IPS DF 6.9 (cell line): ENCODE results near the gene SCGB1A1.

Source experiments
- DNase-seq: peaks from one replicate; pipeline ENCODE4 v3.0.0-alpha.2; 2013; ENCODE audit warnings: low read depth, low spot score
- H3K27ac ChIP-seq: one replicate; pipeline ENCODE4 v1.5.1; 2013; ENCODE audit warnings: low read length, control low read depth
- H3K27me3 ChIP-seq: 2 replicates; pipeline ENCODE4 v1.6.1; 2013; ENCODE audit warnings: mild to moderate bottlenecking, low read length; ENCODE audit not compliant: control insufficient read depth, insufficient read depth
- H3K36me3 ChIP-seq: 2 replicates; pipeline ENCODE4 v1.6.1; 2013; ENCODE audit warnings: low read length; ENCODE audit not compliant: control insufficient read depth, insufficient read depth
- H3K4me1 ChIP-seq: 2 replicates; pipeline ENCODE4 v1.6.1; 2013; ENCODE audit warnings: low read length; ENCODE audit not compliant: control insufficient read depth, insufficient read depth
- H3K4me3 ChIP-seq: 2 replicates; pipeline ENCODE4 v1.5.1; 2013; ENCODE audit warnings: mild to moderate bottlenecking, low read length
- H3K9me3 ChIP-seq: 2 replicates; pipeline ENCODE4 v1.6.1; 2013; ENCODE audit warnings: low read length, inconsistent platforms; ENCODE audit not compliant: control insufficient read depth, insufficient read depth
- WGBS: extraction: QIAGEN DNeasy Blood & Tissue Kit; methylation state at CpG from one replicate; pipeline ENCODE4 v1.1.7; 2013; ENCODE audit warnings: mixed read lengths, missing lambda C conversion rate; ENCODE audit not compliant: insufficient read length, insufficient coverage; 5-methylcytosine and 5-hydroxymethylcytosine counted together

Gene SCGB1A1

GRCh38 chr11:62435846-62436660, 17.2 kb downstream of the SCGB1A1 start:
- no peak for DNase-seq
- Histone ChIP-seq H3K27ac (no peak overlapping the region), H3K36me3 (no peaks in the 10 kb centered on the region), H3K27me3 (0 out of 2 replicates have a peak, but pooled peaks cover under 1% of the 10 kb centered on the region), H3K9me3 (no peaks in the 10 kb centered on the region), H3K4me3 (no peak overlapping the region), H3K4me1 (no peaks in the 10 kb centered on the region)
- no CpG with 5 or more reads among the region's 5 CpGs for WGBS

DNA sequence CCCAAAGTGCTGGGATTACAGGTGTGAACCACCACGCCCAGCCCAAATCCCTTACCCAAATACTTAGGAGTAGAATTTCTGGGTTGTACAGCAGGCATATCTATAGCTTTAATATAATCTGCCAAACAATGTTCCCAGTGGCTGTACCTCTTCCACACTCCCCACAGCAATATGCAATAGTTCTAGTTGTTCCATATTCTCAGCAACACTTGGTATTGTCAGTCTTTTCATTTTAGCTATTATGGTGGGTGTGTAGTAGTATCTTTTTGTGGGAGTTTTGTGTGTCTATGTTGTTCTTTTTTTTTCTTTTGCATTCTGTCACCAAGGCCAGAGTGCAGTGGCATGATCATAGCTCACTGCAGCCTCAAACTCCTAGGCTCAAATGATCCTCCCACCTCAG, 18.8 kb downstream of the SCGB1A1 start:
- H3K4me1 ChIP-seq: no peaks in the 10 kb centered on the region
- no peak overlapping the region for H3K4me3 ChIP-seq
- H3K9me3 ChIP-seq: no peaks in the 10 kb centered on the region
- no peaks in the 10 kb centered on the region for H3K36me3 ChIP-seq
- no peaks in the 10 kb centered on the region for H3K27me3 ChIP-seq
- no peak overlapping the region for H3K27ac ChIP-seq
- no CpG with 5 or more reads among the region's 1 CpG for WGBS
- DNase-seq: no peak

- no peaks in the 10 kb centered on the region for H3K36me3 ChIP-seq
- WGBS: no CpG with 5 or more reads among the region's 4 CpGs
- no peaks in the 10 kb centered on the region for H3K9me3 ChIP-seq
- no peaks in the 10 kb centered on the region for H3K4me1 ChIP-seq
- DNase-seq: no peak
- no peak overlapping the region for H3K27ac ChIP-seq
- H3K27me3 ChIP-seq: no peaks in the 10 kb centered on the region
- no peak overlapping the region for H3K4me3 ChIP-seq
These were observed 19.8 kb downstream of the SCGB1A1 start for GRCh38 chr11:62438641-62439040.

GRCh38 chr11:62439785-62440602, 21.2 kb downstream of the SCGB1A1 start:
- Histone ChIP-seq H3K4me3 (no peak overlapping the region), H3K4me1 (no peaks in the 10 kb centered on the region), H3K36me3 (no peaks in the 10 kb centered on the region), H3K9me3 (no peaks in the 10 kb centered on the region), H3K27me3 (no peaks in the 10 kb centered on the region), H3K27ac (no peak overlapping the region)
- DNase-seq: no peak
- WGBS: no CpG with 5 or more reads among the region's 23 CpGs

DNA sequence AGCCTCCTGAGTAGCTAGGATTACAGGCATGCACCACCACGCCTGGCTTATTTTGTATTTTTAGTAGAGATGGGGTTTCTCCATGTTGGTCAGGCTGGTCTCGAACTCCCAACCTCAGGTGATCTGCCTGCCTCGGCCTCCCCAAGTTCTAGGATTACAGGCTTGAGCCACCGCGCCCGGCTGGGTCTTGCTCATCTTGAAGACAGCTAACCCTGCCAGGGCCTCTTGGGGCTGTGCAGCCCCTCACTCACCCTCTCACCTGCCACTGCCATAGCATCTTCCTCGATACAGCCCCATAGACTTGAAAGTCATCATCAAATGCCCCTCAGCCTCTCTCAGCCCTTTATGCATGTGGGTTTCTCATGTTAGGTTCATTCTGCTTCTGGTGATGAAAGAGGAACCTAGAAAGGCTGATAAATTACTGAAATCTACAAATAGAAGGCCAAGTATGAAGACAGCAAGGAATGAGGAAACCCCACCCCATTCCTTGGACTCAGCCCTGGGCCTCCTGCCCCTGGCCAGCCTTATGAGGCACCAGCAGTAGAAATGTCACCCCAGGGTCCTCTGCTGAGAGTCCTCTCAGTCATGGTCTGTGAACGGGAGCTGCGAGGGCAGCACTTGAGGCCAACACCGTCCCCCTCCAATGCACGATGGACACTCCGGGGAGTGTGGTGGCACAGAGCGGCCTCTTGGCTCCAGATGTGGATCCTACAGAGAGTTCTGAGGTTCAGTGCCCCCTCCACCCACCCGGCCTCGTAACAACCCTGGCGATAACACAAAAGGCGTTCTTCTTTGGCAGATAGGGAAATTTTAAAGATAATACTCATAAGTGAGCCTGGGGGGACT, 24.8 kb downstream of the SCGB1A1 start:
- no peak for DNase-seq
- Histone ChIP-seq H3K27ac (no peak overlapping the region), H3K27me3 (no peaks in the 10 kb centered on the region), H3K36me3 (no peaks in the 10 kb centered on the region), H3K9me3 (no peaks in the 10 kb centered on the region), H3K4me3 (no peak overlapping the region), H3K4me1 (no peaks in the 10 kb centered on the region)
- WGBS: no CpG with 5 or more reads among the region's 17 CpGs

DNA sequence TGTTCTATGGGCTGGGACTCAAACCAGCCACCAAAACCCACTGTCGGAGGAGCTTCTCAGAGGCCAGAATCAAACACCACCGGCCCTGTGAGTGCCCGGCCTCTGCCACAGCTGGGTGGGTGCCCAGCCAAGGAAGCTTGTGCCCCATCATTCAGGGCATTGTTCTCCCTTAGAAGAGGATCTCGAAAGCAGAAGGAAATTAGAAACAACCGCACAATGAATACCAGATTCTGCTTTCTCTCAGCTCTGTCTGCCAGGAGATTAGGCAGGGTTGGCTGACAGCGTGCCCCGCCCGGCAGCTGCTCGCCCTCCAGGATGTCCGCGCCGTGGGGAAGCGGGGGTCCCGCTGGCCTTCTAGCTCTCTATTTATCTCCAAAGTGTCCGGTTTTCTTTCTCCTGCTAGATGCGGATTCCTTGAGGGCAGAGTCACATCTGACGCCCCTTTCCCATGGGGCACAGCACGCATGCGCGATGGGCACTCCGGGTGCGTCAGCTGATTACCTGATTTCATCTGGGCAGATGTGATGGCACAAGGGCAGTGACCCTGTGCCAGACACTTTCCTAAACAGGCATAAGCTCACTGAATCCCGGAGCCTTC, 25.5 kb downstream of the SCGB1A1 start:
- WGBS: no CpG with 5 or more reads among the region's 23 CpGs
- no peak for DNase-seq
- no peaks in the 10 kb centered on the region for H3K4me1 ChIP-seq
- H3K36me3 ChIP-seq: no peaks in the 10 kb centered on the region
- H3K27me3 ChIP-seq: no peaks in the 10 kb centered on the region
- no peak overlapping the region for H3K27ac ChIP-seq
- no peak overlapping the region for H3K4me3 ChIP-seq
- H3K9me3 ChIP-seq: no peaks in the 10 kb centered on the region

- Histone ChIP-seq H3K27ac (no peak overlapping the region), H3K9me3 (no peaks in the 10 kb centered on the region)
- DNase-seq: no peak
These were observed 26.0 kb downstream of the SCGB1A1 start for GRCh38 chr11:62444835-62445234.

GRCh38 chr11:62445314-62445740, 26.5 kb downstream of the SCGB1A1 start:
- Histone ChIP-seq H3K4me3 (no peak overlapping the region), H3K27ac (no peak overlapping the region), H3K4me1 (no peaks in the 10 kb centered on the region), H3K27me3 (no peaks in the 10 kb centered on the region), H3K9me3 (no peaks in the 10 kb centered on the region), H3K36me3 (no peaks in the 10 kb centered on the region)
- DNase-seq: no peak
- no CpG with 5 or more reads among the region's 5 CpGs for WGBS

More at GRCh38 chr11:62444835-62445234, 26.0 kb downstream of the SCGB1A1 start:
- H3K4me3 ChIP-seq: no peak overlapping the region
- H3K27me3 ChIP-seq: no peaks in the 10 kb centered on the region
- H3K36me3 ChIP-seq: no peaks in the 10 kb centered on the region
- H3K4me1 ChIP-seq: no peaks in the 10 kb centered on the region
- no CpG with 5 or more reads among the region's 9 CpGs for WGBS

GRCh38 chr11:62446091-62446490, 27.3 kb downstream of the SCGB1A1 start:
- DNase-seq: no peak
- WGBS: no CpG with 5 or more reads among the region's 5 CpGs
- H3K9me3 ChIP-seq: no peaks in the 10 kb centered on the region

GRCh38 chr11:62449451-62449851, 30.6 kb downstream of the SCGB1A1 start:
- no peaks in the 10 kb centered on the region for H3K36me3 ChIP-seq
- H3K4me3 ChIP-seq: no peak overlapping the region
- no peak for DNase-seq
- H3K9me3 ChIP-seq: no peaks in the 10 kb centered on the region
- WGBS: no CpG with 5 or more reads among the region's 9 CpGs
- no peak overlapping the region for H3K27ac ChIP-seq
- H3K4me1 ChIP-seq: peaks cover 1% of the 10 kb centered on the region; the same call in 1 of the 2 replicates
- no peaks in the 10 kb centered on the region for H3K27me3 ChIP-seq

More at GRCh38 chr11:62446091-62446490, 27.3 kb downstream of the SCGB1A1 start:
- Histone ChIP-seq H3K4me1 (peaks cover 1% of the 10 kb centered on the region; the same call in 1 of the 2 replicates), H3K27me3 (no peaks in the 10 kb centered on the region), H3K27ac (no peak overlapping the region), H3K36me3 (no peaks in the 10 kb centered on the region), H3K4me3 (no peak overlapping the region)
